GM10248 (cell line): Measurements from ENCODE around the gene SRRM5.
"Not testable (repeated sequence)": the region's sequence is repeated elsewhere in the genome, so short reads cannot be mapped to it uniquely, and the experiment has no call there.

Experiments used
- CTCF ChIA-PET: fragments of 300-600 bp; sonication (Branson Sonifier 250); formaldehyde crosslinking; extraction: SDS; loops from one replicate; lab custom pipeline; 2021; ENCODE audit warnings: antibody characterized with exemption; lab: Yijun Ruan, JAX
- POLR2A ChIA-PET: fragments of 350-650 bp; sonication (Branson Sonifier 250); formaldehyde crosslinking; extraction: SDS; loops from one replicate; lab custom pipeline; 2020; ENCODE audit warnings: antibody characterized with exemption; lab: Yijun Ruan, JAX
- DNase-seq: peaks from one replicate; pipeline ENCODE4 v3.0.0; 2012; ENCODE audit errors: extremely low spot score
- CTCF ChIP-seq: IDR thresholded peaks from 2 replicates; pipeline ENCODE4 v1.5.1; 2012; ENCODE audit warnings: mild to moderate bottlenecking, low read depth; ENCODE audit errors: extremely low read depth, missing control alignments, control extremely low read depth

Gene SRRM5

GRCh38 chr19:43633520-43633919 is 21.6 kb downstream of the SRRM5 start:
- ChIA-PET POLR2A (interaction anchor here (0.6 kb wide), 1 partner anchor 42 kb away, joined by 3 read pairs; no protein-coding TSS in a partner anchor), CTCF (interaction anchor here (1.4 kb wide), 1 partner anchor 18 kb away, joined by 4 read pairs; no protein-coding TSS in a partner anchor)
- no peak for DNase-seq
- TF ChIP-seq CTCF, result no peak

DNA sequence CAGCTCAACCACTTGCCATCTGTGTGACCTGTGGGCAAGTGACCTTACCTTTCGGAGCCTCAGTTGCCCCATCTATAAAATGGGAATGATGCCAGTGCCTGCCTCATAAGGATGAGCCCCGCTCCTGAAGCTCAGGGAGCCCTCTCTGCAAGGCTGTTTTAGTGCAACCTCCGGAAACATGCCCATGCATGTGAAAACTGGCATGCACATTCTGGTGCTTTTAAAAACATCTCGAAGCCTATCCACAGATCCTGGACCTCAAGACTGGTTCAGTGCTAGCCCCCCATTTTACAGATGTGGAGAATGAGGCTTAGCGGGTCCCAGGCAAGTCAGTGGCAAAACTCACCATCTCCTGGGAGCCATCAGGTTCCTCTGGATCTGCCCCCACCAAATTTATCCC is 22.2 kb downstream of the SRRM5 start:
- TF ChIP-seq CTCF, result no peak
- POLR2A ChIA-PET, result no interaction called here
- no peak for DNase-seq
- CTCF ChIA-PET, result interaction anchor here (1.4 kb wide), 1 partner anchor 18 kb away, joined by 4 read pairs; no protein-coding TSS in a partner anchor

DNA sequence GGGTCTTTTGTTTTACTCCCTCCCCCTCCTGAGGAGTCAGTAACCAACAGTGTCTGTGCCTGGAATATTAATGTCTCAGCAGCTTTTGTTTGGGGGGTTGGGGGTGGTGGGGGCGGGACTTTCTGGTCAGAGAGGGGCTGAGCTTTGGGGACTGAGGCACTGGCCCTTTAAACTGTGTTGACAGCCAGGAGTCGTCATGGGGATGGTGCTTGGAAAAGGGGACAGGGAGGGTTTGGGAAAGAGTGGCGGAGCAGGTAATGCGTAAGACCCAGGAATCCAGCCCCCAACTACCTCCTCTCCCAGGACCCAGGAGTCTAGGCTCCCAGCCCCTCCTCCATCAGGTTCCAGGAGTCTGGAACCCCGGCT is 22.6 kb downstream of the SRRM5 start:
- DNase-seq, result no peak
- ChIA-PET POLR2A (no interaction called here), CTCF (interaction anchor here (1.4 kb wide), 1 partner anchor 17 kb away, joined by 4 read pairs; no protein-coding TSS in a partner anchor)
- TF ChIP-seq CTCF, result no peak

GRCh38 chr19:43634872-43635560 is 23.1 kb downstream of the SRRM5 start:
- TF ChIP-seq CTCF, result no peak
- ChIA-PET CTCF (interaction anchor here (1.1 to 1.4 kb wide), 2 partner anchors 17 to 110 kb away, joined by 3 to 4 read pairs; no protein-coding TSS in a partner anchor), POLR2A (no interaction called here)
- no peak for DNase-seq

GRCh38 chr19:43635561-43635940 is 23.7 kb downstream of the SRRM5 start:
- DNase-seq, POLR2A ChIA-PET: not testable (repeated sequence)
- CTCF ChIA-PET, result interaction anchor here (1.1 kb wide), 1 partner anchor 110 kb away, joined by 3 read pairs; no protein-coding TSS in a partner anchor

- TF ChIP-seq CTCF, result no peak
- ChIA-PET CTCF (no interaction called here), POLR2A (no interaction called here)
- no peak for DNase-seq
Measured at GRCh38 chr19:43636121-43636683, 24.3 kb downstream of the SRRM5 start.
